GM20000 (cell line): ENCODE data around the gene SEMA6C.

Experiments
- DNase-seq: peaks from one replicate; pipeline ENCODE4 v3.0.0; 2012; ENCODE audit warnings: low spot score
- CTCF ChIP-seq: IDR thresholded peaks from 2 replicates; pipeline ENCODE4 v1.5.1; 2012; ENCODE audit warnings: mild to moderate bottlenecking, control low read depth; ENCODE audit errors: extremely low read depth, missing control alignments

Gene SEMA6C

GRCh38 chr1:151166505-151166956 is 20.1 kb upstream of the SEMA6C start:
- TF ChIP-seq CTCF, result no peak
- no peak for DNase-seq

GRCh38 chr1:151165738-151166504 is 19.5 kb upstream of the SEMA6C start, which contains the start of the genes LYSMD1 and SCNM1:
LYSMD1 (minus strand) TSS chr1:151165902; CDS start chr1:151165258, 644 bp downstream.
SCNM1 (plus strand) TSS chr1:151166144; CDS start chr1:151166153, 9 bp downstream.
- no peak for TF ChIP-seq CTCF
- peak; percentile 91 for DNase-seq

- TF ChIP-seq CTCF, result no peak
- no peak for DNase-seq
These were observed 18.9 kb upstream of the SEMA6C start for GRCh38 chr1:151165281-151165737.

GRCh38 chr1:151164732-151165280 is 18.4 kb upstream of the SEMA6C start:
- DNase-seq, result no peak
- no peak for TF ChIP-seq CTCF

GRCh38 chr1:151159373-151159772 is 12.9 kb upstream of the SEMA6C start:
- DNase-seq, result no peak
- no peak for TF ChIP-seq CTCF

- TF ChIP-seq CTCF, result no peak
These were observed 12.4 kb upstream of the SEMA6C start for GRCh38 chr1:151158751-151159251.

GRCh38 chr1:151158326-151158725 is 11.9 kb upstream of the SEMA6C start:
- DNase-seq, result no peak

More at GRCh38 chr1:151158751-151159251, 12.4 kb upstream of the SEMA6C start:
- no peak for DNase-seq

More at GRCh38 chr1:151158326-151158725, 11.9 kb upstream of the SEMA6C start:
- TF ChIP-seq CTCF, result no peak
